GM19238 (cell line): ENCODE data around the gene CTU2.

Source experiments
- DNase-seq: peaks from one replicate; pipeline ENCODE4 v3.0.0; 2011; ENCODE audit warnings: low spot score; ENCODE audit not compliant: insufficient read length

Gene CTU2

DNA sequence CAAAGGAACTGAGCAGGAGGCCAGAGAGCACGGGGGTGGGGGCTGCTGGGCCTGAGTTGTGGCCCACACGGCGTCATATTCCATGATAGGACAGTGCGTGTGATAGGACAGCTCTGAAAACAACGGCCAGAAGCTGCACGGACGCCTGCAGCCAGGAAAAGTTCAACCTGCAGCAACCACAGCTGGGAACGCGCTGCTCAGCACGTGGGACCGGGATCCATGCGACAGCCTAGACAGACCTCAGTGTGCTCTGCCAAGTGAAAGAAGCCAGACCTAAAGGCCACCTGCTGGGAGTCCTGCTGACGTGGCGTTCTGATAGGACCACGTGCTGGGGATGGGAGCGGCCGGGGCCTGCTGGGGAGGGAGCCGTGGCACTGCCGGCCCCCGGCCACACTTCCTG is 21.6 kb downstream of the CTU2 start:
- no peak for DNase-seq

GRCh38 chr16:88730632-88731607 is 24.6 kb downstream of the CTU2 start:
- no peak for DNase-seq

DNA sequence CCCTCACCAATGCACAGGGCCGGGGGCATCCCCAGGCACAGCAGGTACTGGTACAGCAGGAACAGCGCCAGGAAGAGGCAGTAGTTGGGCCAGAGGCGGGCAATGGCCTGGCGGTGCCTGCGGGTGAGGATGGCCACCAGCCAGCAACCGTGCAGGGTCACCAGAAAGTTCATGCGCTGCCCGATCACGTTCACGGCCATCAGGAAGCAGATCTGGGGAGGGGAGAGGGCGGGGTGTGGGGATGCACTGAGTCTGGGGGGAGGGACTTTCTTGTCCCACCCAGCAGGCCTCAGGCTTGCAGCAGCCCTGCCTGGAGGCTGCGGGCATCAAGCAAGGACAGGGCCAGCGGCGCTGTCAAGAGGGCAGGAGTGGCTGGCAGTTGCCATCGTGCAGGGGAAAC is 25.4 kb downstream of the CTU2 start:
- DNase-seq = peak; percentile 44

GRCh38 chr16:88732172-88732960 is 26.1 kb downstream of the CTU2 start:
- DNase-seq = no peak

DNA sequence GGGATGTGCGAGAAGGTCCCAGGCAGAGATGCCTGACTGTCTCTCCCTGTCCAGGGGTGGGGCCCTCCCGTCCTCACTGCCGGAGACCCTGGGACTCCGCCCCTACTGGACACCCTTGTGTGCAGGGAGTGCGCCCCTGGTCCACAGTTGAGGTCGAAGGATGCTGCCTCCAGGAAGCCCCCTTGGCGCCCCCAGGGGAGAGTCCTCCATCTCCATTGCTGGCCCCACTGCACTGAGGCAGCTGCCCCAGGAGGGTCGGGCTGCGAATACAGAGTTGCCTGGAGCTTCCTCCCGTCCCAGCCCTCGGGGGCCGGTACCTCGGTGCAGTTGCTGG is 26.6 kb downstream of the CTU2 start:
- DNase-seq = no peak

DNA sequence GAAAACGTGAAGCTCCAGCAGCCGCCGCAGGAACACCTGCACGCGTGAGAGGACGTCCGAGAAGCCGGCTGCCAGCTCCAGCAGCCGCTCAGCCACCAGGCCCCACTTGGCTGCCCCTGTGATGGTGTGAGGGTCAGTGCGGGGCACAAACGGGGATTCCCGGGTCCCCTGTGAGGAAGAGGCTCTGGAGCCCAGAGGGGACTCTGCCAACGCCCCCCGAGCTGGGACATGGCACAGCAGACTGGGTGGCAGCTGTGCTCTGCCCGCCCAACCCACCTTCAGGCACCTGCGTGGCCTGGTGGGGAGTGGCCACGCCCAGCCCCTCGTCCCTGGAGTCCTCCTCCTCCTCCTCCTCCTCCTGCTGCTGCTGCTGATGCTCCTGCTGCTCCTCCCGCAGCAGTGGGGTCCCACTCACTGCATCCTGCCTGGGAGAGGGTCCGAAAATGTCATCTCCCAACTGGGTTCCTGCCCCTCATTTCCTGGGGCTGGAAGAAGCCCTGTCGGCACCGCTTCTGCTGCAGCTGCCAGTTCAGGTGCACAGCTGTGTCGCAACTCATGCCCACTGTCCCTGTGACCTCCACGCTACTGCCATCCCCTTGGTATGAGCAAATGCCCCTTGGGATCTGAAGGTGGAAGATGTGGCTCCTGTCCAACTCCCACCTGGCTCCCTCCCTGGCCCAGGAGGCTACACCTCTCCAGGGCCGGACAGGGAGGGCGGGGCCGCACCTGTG is 27.5 kb downstream of the CTU2 start:
- DNase-seq = no peak

DNA sequence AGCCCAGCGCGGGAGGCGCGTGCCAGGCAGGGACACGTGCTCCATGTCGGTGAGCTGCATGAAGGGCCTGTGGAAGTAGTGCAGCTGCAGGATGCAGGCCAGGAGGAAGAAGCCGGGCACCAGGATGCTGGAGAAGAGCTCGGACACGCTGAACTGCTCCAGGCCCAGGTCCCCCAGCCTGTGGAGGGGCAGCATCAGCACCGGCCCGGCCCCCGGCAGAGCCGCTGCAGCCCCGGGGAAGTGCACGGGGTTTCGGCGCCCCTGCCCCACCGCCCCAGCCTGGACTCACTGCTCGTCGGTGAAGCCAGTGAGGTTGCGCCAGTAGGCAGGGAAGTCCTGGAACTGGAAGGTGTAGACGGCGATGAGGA is 28.0 kb downstream of the CTU2 start:
- no peak for DNase-seq

DNA sequence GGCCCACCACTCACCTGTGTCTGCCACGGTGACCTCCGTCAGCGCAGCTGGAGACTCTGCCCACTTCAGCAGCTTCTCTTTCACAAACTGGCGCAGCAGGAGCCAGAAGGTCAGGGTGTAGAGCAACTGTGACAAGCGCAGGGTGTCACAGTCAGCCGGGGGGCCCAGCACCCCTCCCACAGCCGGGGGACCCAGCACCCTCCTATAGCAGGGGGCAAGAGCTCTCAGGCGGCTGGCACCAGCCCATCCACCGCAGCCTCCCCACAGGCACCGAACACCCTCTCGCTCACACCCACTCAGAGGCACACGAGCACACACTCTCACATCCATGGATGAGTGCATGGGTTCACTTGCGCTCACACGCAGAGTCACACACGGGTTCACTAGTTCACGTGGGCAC is 28.8 kb downstream of the CTU2 start:
- no peak for DNase-seq

DNA sequence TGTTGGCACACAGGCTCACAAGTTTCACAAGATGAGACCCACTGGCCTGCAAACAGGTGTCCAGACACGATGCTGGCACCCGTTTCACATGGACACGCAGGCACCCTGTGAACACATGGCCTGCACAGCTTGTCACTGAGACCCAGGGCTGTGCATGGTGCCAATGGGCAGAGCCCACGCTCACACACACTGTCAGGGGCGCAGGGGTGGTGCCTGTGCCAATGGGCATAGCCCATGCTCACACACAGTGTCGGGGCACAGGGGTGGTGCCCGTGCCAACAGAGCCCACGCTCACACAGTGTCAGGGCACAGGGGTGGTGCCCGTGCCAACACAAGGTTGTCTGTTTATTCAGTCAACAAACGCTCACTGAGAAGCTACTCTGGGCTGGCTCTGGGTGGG is 29.3 kb downstream of the CTU2 start:
- no peak for DNase-seq

DNA sequence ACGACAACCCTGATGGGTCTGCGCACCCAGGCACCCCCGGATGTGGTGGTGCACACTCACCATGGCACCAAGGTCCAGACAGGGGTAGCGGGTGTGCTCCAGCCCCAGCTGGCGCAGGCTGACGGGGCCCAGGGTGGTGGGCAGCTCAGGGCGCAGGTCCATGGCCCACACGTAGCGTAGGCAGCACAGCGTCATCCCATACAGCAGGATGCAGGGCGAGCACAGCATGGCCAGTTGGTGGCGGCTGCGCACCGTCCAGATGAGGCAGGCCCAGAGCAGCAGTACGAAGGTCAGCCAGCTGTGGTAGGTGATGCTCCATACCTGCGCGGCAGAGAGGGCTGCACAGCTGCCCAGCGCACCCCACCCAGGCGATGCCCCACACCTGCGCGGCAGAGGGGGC is 29.8 kb downstream of the CTU2 start:
- no peak for DNase-seq

- no peak for DNase-seq
Observed at GRCh38 chr16:88736496-88736895, 30.2 kb downstream of the CTU2 start.

- peak; percentile 88 for DNase-seq
Observed at GRCh38 chr16:88737298-88738150, 31.2 kb downstream of the CTU2 start.

GRCh38 chr16:88738151-88739084 is 32.1 kb downstream of the CTU2 start:
- no peak for DNase-seq

DNA sequence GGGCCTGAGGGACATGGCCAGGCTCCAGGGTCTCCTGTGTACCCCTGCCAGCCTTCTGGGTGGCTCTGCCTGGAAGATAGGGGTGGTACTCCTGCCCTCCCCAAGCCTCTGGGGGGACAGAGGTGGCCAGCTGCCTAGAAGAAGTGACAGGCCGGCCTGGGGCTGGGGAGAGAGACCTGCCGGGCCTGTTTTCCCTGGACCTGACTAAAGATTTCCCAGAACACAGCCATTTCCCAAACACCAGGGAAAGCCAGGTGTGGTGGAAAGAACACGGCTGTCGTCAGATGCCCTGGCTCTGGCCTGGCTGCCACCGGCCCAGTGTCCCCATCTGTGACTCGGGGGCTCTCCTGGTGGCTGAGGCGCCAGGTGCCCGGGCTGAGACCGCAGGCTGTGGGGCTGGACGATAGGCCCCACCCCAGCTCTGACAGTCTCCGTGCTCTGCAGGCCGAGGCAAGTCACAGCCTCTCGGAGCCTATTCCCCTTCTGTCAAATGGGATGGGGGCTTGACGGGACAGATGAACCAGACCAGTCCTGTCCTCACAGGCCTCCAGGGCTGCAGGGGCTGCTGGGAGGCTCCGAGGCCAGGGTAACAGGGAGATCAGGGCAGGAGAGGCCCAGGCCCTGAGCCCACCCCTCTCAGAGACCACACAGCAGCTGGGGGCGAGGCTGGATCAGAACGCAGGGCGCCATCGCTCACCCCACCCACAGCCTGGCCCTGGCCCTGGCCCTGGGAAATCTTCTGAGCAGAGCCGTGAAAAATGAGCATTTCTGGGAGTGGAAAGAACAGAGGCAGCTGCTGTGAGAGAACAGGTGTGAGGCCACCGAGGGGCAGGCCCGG is 33.1 kb downstream of the CTU2 start:
- no peak for DNase-seq

GRCh38 chr16:88739977-88740726 is 33.8 kb downstream of the CTU2 start:
- no peak for DNase-seq

DNA sequence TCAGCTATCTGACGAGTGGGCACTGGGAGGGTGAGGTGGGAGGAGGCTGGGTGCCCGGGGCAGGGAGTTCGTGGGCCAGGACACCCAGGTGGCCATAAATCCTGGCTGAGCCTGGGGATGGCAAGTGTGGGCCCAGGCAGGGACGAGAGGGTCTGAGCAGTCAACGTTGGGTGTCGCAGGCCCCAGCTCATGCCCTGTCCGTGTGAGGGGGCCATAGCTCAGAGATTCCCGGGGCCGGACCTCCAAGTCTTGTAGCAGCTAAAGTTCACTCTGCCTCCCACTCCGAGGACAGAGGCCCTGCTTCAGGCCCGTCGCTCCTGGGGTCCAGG is 34.4 kb downstream of the CTU2 start:
- DNase-seq = no peak

- no peak for DNase-seq
Observed at GRCh38 chr16:88741368-88741767, 35.1 kb downstream of the CTU2 start.

DNA sequence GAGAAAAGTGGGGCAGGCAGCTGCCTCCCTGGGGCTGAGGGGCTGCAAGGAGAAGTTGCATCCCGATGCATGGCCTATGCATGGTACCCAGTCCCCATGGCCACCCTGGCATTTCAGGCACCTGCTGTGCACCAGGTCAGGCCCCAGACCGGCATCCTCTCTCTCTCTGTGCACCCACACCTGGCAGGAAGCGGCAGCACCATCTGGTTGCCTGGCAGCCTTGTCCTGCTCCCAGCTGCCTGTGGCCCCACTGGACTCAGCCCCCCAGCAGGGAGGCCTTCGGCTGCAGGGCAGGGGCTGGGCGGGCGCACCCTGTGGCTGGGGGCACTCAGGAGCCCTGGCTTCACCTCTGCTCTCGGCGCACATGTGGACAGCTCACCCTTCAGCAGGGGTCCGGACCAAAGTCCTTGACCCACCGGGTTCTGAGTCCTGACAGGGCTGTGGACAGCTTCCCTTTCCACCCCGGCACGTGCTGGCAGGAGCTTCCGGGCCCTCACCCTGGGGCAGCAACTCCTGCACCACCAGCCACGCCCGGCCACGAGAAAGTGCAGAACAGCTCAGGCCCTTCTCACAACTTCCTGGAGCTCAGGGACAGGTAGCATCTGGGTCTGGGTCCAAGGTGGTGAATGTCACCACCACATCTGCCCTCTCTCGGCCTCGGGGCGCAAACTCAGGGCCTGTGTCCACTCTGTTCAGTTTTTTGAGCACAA is 36.7 kb downstream of the CTU2 start:
- no peak for DNase-seq
